ENCODE measurements around the gene GAPDHS.

The GAPDHS gene

GRCh38 chr19:35511337-35511736 is 21.9 kb upstream of the GAPDHS start:
- Histone ChIP-seq H3K9ac (ENCODE audit: low read depth, low read length) (no peak overlapping the region), H3K27me3 (ENCODE audit: control insufficient read depth, insufficient read depth, low read length) (peaks cover 6% of the 10 kb centered on the region; the same call in 1 of the 2 replicates), H3K9me3 (ENCODE audit: control insufficient read depth, insufficient read depth, low read length) (no peaks in the 10 kb centered on the region), H3K4me3 (ENCODE audit: low read depth, low read length) (no peak overlapping the region), H3K36me3 (ENCODE audit: control insufficient read depth, insufficient read depth, low read length) (peaks cover 23% of the 10 kb centered on the region), H3K4me1 (ENCODE audit: control insufficient read depth, insufficient read depth, low read length) (peaks cover 23% of the 10 kb centered on the region), H3K27ac (ENCODE audit: low read depth, low read length) (no peak overlapping the region)

- H3K9me3 ChIP-seq (ENCODE audit: control insufficient read depth, insufficient read depth, low read length) = no peaks in the 10 kb centered on the region
- peaks cover 6% of the 10 kb centered on the region; the same call in 1 of the 2 replicates for H3K27me3 ChIP-seq (ENCODE audit: control insufficient read depth, insufficient read depth, low read length)
- peaks cover 6% of the 10 kb centered on the region for H3K36me3 ChIP-seq (ENCODE audit: control insufficient read depth, insufficient read depth, low read length)
- no peak overlapping the region for H3K4me3 ChIP-seq (ENCODE audit: low read depth, low read length)
- H3K27ac ChIP-seq (ENCODE audit: low read depth, low read length) = no peak overlapping the region
- no peak overlapping the region for H3K9ac ChIP-seq (ENCODE audit: low read depth, low read length)
- peaks cover 21% of the 10 kb centered on the region for H3K4me1 ChIP-seq (ENCODE audit: control insufficient read depth, insufficient read depth, low read length)
These were observed 20.2 kb upstream of the GAPDHS start for GRCh38 chr19:35512831-35513627.

- H3K4me3 ChIP-seq (ENCODE audit: low read depth, low read length) = peak within 1 kb of the TSS; percentile 42
- H3K9me3 ChIP-seq (ENCODE audit: control insufficient read depth, insufficient read depth, low read length) = no peaks in the 10 kb centered on the region
- peaks cover 6% of the 10 kb centered on the region; the same call in 1 of the 2 replicates for H3K27me3 ChIP-seq (ENCODE audit: control insufficient read depth, insufficient read depth, low read length)
- H3K36me3 ChIP-seq (ENCODE audit: control insufficient read depth, insufficient read depth, low read length) = no peaks in the 10 kb centered on the region
- H3K27ac ChIP-seq (ENCODE audit: low read depth, low read length) = no peak within 1 kb of the TSS
- peaks cover 19% of the 10 kb centered on the region for H3K4me1 ChIP-seq (ENCODE audit: control insufficient read depth, insufficient read depth, low read length)
- H3K9ac ChIP-seq (ENCODE audit: low read depth, low read length) = no peak within 1 kb of the TSS
These were observed 19.5 kb upstream of the GAPDHS start, which contains the start of gene DMKN for GRCh38 chr19:35513628-35514281. Gene DMKN, minus strand, starts transcription at chr19:35513649. Its CDS starts 174 bp downstream, at chr19:35513475.

GRCh38 chr19:35514282-35514809 is 18.9 kb upstream of the GAPDHS start:
- Histone ChIP-seq H3K9ac (ENCODE audit: low read depth, low read length) (no peak overlapping the region), H3K27ac (ENCODE audit: low read depth, low read length) (no peak overlapping the region), H3K36me3 (ENCODE audit: control insufficient read depth, insufficient read depth, low read length) (no peaks in the 10 kb centered on the region), H3K9me3 (ENCODE audit: control insufficient read depth, insufficient read depth, low read length) (no peaks in the 10 kb centered on the region), H3K4me1 (ENCODE audit: control insufficient read depth, insufficient read depth, low read length) (peaks cover 19% of the 10 kb centered on the region), H3K4me3 (ENCODE audit: low read depth, low read length) (peak overlapping the region; percentile 42), H3K27me3 (ENCODE audit: control insufficient read depth, insufficient read depth, low read length) (peaks cover 6% of the 10 kb centered on the region; the same call in 1 of the 2 replicates)

- H3K9me3 ChIP-seq (ENCODE audit: control insufficient read depth, insufficient read depth, low read length) = no peaks in the 10 kb centered on the region
- peaks cover 18% of the 10 kb centered on the region for H3K4me1 ChIP-seq (ENCODE audit: control insufficient read depth, insufficient read depth, low read length)
- H3K27ac ChIP-seq (ENCODE audit: low read depth, low read length) = no peak overlapping the region
- H3K4me3 ChIP-seq (ENCODE audit: low read depth, low read length) = no peak overlapping the region
- H3K36me3 ChIP-seq (ENCODE audit: control insufficient read depth, insufficient read depth, low read length) = no peaks in the 10 kb centered on the region
- no peaks in the 10 kb centered on the region; the same call in 1 of the 2 replicates for H3K27me3 ChIP-seq (ENCODE audit: control insufficient read depth, insufficient read depth, low read length)
- no peak overlapping the region for H3K9ac ChIP-seq (ENCODE audit: low read depth, low read length)
These were observed 16.9 kb upstream of the GAPDHS start for GRCh38 chr19:35516310-35516709.

- H3K36me3 ChIP-seq (ENCODE audit: control insufficient read depth, insufficient read depth, low read length) = no peaks in the 10 kb centered on the region
- no peak overlapping the region for H3K9ac ChIP-seq (ENCODE audit: low read depth, low read length)
- no peak overlapping the region for H3K27ac ChIP-seq (ENCODE audit: low read depth, low read length)
- no peaks in the 10 kb centered on the region for H3K27me3 ChIP-seq (ENCODE audit: control insufficient read depth, insufficient read depth, low read length)
- no peaks in the 10 kb centered on the region for H3K9me3 ChIP-seq (ENCODE audit: control insufficient read depth, insufficient read depth, low read length)
- no peak overlapping the region for H3K4me3 ChIP-seq (ENCODE audit: low read depth, low read length)
- peaks cover 18% of the 10 kb centered on the region for H3K4me1 ChIP-seq (ENCODE audit: control insufficient read depth, insufficient read depth, low read length)
These were observed 15.9 kb upstream of the GAPDHS start for GRCh38 chr19:35517342-35517741.

- Histone ChIP-seq H3K4me3 (ENCODE audit: low read depth, low read length) (no peak overlapping the region), H3K9ac (ENCODE audit: low read depth, low read length) (no peak overlapping the region), H3K27ac (ENCODE audit: low read depth, low read length) (no peak overlapping the region), H3K36me3 (ENCODE audit: control insufficient read depth, insufficient read depth, low read length) (no peaks in the 10 kb centered on the region), H3K27me3 (ENCODE audit: control insufficient read depth, insufficient read depth, low read length) (no peaks in the 10 kb centered on the region), H3K4me1 (ENCODE audit: control insufficient read depth, insufficient read depth, low read length) (peaks cover 17% of the 10 kb centered on the region), H3K9me3 (ENCODE audit: control insufficient read depth, insufficient read depth, low read length) (no peaks in the 10 kb centered on the region)
These were observed 14.9 kb upstream of the GAPDHS start for GRCh38 chr19:35518313-35518712.

GRCh38 chr19:35519291-35519690 is 14.0 kb upstream of the GAPDHS start:
- peaks cover 11% of the 10 kb centered on the region for H3K4me1 ChIP-seq (ENCODE audit: control insufficient read depth, insufficient read depth, low read length)
- H3K9me3 ChIP-seq (ENCODE audit: control insufficient read depth, insufficient read depth, low read length) = no peaks in the 10 kb centered on the region
- H3K36me3 ChIP-seq (ENCODE audit: control insufficient read depth, insufficient read depth, low read length) = no peaks in the 10 kb centered on the region
- no peak overlapping the region for H3K9ac ChIP-seq (ENCODE audit: low read depth, low read length)
- no peaks in the 10 kb centered on the region for H3K27me3 ChIP-seq (ENCODE audit: control insufficient read depth, insufficient read depth, low read length)
- H3K4me3 ChIP-seq (ENCODE audit: low read depth, low read length) = no peak overlapping the region
- H3K27ac ChIP-seq (ENCODE audit: low read depth, low read length) = no peak overlapping the region

- Histone ChIP-seq H3K9me3 (ENCODE audit: control insufficient read depth, insufficient read depth, low read length) (no peaks in the 10 kb centered on the region), H3K4me3 (ENCODE audit: low read depth, low read length) (no peak overlapping the region), H3K27me3 (ENCODE audit: control insufficient read depth, insufficient read depth, low read length) (no peaks in the 10 kb centered on the region), H3K4me1 (ENCODE audit: control insufficient read depth, insufficient read depth, low read length) (peaks cover 14% of the 10 kb centered on the region), H3K27ac (ENCODE audit: low read depth, low read length) (no peak overlapping the region), H3K36me3 (ENCODE audit: control insufficient read depth, insufficient read depth, low read length) (no peaks in the 10 kb centered on the region), H3K9ac (ENCODE audit: low read depth, low read length) (no peak overlapping the region)
These were observed 12.0 kb upstream of the GAPDHS start for GRCh38 chr19:35521124-35521743.

GRCh38 chr19:35522745-35523327 is 10.4 kb upstream of the GAPDHS start:
- H3K9ac ChIP-seq (ENCODE audit: low read depth, low read length) = no peak overlapping the region
- no peak overlapping the region for H3K27ac ChIP-seq (ENCODE audit: low read depth, low read length)
- H3K9me3 ChIP-seq (ENCODE audit: control insufficient read depth, insufficient read depth, low read length) = no peaks in the 10 kb centered on the region
- no peak overlapping the region for H3K4me3 ChIP-seq (ENCODE audit: low read depth, low read length)
- H3K27me3 ChIP-seq (ENCODE audit: control insufficient read depth, insufficient read depth, low read length) = no peaks in the 10 kb centered on the region
- H3K4me1 ChIP-seq (ENCODE audit: control insufficient read depth, insufficient read depth, low read length) = peaks cover 14% of the 10 kb centered on the region
- H3K36me3 ChIP-seq (ENCODE audit: control insufficient read depth, insufficient read depth, low read length) = no peaks in the 10 kb centered on the region
